ENCODE results near the gene APOBEC3C.
A peak's percentile ranks its signal among the peaks of the same experiment; 100 is the strongest.
"Not testable (repeated sequence)": the region's sequence is repeated elsewhere in the genome, so short reads cannot be mapped to it uniquely, and the experiment has no call there.

Gene APOBEC3C

DNA sequence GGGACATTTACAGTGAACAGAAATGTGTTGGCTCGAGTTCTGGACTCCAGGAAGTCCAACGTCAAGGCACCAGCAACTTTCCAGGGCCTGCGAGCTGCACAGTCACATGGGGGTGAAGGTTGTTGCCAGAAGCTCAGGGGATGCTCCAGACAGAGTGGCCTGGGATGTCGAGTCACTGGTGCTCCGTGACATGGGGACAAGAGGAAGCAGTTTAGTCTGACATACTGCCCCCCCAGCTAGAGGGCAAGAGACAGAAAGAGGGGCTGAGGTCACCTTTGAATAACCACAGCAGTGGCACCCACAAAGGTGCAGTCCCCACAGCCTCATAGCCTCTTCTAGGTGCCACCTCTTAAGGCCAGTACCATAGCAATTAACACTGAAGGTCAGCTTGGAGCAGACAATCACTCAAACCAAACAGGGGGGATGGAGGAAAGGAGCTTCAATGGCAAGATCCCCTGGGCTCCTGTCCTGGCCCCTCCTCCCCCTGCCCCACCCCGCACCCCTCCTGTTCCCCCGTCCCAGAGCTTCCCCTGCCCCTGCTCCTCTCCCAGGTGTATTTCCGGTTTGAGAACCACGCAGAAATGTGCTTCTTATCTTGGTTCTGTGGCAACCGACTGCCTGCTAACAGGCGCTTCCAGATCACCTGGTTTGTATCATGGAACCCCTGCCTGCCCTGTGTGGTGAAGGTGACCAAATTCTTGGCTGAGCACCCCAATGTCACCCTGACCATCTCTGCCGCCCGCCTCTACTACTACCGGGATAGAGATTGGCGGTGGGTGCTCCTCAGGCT is 10.7 kb downstream of the APOBEC3C start:
- no peak for DNase-seq (ENCODE audit: low read depth)

DNA sequence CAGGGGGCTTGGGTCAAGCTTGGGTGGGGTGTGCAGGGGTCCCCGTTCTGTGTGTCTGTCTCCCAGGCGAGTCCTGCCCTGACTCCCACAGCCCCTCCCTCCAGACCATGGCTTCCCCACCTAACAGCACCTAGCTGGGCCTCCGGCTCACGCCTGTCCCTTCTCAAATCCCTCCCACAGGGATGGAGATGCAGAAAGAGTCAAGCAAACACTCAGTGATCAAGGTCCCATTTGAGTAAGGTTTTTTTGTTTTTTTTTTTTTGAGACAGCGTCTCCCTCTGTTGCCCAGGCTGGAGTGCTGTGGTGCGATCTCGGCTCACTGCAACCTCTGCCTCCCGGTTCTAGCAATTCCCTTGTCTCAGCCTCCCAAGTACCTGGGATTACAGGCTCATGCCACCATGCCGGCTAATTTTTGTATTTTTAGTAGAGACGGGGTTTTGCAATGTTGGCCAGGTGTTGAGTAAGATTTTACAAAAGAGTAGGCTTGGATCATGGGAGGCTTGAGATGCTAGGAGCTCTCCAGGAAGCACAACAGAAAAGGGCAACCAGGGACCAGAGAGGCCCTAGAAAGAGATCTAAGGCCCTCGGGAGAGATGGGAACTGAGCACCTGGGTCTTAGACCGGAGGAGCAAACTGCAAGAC is 12.6 kb downstream of the APOBEC3C start:
- DNase-seq (ENCODE audit: low read depth), result no peak

DNA sequence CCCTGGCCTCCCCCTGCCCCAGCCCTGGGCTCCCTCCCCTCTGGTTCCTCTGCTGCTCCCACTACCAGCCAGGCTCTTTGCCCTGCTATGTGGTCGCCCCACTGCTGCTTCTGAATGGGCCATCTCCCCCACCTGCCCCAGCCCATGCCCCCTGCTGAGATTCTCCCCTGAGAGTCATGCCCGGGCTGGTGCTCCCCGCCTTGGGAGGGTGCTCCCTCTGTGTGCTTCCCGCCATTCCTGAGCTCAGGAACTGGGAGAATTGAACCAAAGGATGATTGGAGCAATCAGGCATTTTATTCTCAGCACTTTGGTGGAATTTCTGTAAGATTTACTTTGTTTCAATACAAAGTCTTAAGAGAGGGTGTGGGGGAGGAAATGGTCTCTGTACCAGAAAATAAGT is 13.7 kb downstream of the APOBEC3C start:
- no peak for DNase-seq (ENCODE audit: low read depth)

DNA sequence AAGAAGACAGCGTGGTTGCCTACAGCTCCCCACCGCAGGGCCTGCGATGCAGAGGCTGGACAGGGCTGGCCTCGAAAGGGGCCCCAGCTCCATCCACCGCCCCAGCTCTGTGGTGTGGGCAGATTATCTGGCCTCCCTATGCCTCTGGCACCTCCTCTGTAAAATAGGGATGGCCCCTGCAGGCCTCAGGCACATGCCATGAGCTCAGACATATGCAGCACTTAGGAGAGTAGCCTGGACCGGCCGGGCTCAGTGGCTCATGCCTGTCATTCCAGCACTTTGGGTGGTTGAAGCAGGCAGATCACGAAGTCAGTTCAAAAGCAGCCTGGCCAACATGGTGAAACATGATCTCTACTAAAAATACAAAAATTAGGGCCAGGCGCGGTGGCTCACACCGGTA is 14.2 kb downstream of the APOBEC3C start:
- DNase-seq (ENCODE audit: low read depth), result no peak

DNA sequence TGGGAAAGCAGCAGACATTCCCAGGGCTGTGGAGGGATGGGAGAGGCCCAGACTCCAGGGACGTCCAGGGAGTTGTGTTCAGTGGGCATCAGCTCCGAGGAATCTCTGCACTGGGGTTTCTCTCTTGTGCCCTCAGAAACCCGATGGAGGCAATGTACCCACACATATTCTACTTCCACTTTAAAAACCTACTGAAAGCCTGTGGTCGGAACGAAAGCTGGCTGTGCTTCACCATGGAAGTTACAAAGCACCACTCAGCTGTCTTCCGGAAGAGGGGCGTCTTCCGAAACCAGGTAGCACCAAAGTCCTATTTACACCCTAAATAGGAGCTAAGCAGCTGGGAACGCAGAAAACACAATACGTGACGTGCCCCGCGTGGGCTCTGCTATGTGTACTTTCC is 15.2 kb downstream of the APOBEC3C start:
- DNase-seq (ENCODE audit: low read depth), result no peak

DNA sequence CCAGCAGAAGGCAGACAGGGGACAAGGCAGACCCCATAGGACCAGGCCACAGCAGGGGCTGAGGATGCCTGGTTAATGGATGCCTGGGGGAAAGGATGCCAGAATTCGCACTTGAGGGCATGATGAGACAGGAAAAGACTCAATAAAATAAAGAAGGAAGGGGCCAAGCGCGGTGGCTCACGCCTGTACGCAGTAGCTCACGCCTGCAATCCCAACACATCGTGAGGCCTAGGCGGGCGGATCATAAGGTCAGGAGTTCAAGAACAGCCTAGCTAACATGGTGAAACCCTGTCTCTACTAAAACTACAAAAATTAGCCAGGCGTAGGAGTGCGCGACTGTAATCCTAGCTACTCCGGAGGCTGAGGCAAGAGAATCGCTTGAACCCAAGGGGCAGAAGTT is 16.6 kb downstream of the APOBEC3C start:
- DNase-seq (ENCODE audit: low read depth), result no peak

DNA sequence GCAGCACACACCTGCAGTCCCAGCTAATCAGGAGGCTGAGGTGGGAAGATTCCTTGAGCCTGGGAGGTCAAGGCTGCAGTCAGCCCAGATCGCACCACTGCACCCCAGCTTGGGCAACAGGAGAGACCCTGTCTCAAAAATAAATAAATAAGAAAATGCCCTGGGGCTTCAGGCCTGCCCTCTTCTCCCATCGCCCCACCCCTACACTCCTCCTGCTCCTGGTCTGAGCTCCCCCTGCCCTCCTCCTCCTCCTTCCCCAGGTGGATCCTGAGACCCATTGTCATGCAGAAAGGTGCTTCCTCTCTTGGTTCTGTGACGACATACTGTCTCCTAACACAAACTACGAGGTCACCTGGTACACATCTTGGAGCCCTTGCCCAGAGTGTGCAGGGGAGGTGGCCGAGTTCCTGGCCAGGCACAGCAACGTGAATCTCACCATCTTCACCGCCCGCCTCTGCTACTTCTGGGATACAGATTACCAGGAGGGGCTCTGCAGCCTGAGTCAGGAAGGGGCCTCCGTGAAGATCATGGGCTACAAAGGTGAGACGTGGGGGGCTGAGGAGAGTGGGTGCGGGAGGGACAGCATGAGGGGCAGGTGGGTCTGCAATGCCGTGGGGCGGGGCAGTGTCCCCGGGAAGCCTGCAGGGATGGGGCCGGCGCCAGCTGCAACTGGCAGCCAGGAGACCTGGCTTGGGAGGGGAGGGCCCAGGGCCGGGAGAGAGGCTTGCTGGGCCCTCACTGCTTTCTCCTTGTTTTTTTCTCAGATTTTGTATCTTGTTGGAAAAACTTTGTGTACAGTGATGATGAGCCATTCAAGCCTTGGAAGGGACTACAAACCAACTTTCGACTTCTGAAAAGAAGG is 17.6 kb downstream of the APOBEC3C start:
- not testable (repeated sequence) for DNase-seq (ENCODE audit: low read depth)

DNA sequence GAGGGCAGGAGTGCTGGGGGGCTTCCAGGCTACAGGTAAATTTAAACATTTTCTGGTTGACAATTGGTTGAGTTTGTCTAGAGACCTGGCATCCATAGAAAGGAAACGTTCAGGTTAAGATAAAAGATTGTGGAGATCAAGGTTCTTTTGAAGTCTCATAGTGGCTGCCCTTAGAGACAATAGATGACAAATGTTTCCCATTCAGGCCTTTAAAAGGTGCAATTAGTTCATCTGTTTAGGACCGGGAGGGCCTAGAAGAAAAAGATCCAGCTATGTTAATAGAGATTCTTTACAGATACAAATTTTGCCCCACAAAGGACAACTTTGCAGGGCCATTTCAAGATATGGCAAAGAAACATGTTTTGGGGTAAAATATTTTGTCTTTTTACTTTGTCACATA is 23.0 kb downstream of the APOBEC3C start:
- not testable (repeated sequence) for DNase-seq (ENCODE audit: low read depth)

DNA sequence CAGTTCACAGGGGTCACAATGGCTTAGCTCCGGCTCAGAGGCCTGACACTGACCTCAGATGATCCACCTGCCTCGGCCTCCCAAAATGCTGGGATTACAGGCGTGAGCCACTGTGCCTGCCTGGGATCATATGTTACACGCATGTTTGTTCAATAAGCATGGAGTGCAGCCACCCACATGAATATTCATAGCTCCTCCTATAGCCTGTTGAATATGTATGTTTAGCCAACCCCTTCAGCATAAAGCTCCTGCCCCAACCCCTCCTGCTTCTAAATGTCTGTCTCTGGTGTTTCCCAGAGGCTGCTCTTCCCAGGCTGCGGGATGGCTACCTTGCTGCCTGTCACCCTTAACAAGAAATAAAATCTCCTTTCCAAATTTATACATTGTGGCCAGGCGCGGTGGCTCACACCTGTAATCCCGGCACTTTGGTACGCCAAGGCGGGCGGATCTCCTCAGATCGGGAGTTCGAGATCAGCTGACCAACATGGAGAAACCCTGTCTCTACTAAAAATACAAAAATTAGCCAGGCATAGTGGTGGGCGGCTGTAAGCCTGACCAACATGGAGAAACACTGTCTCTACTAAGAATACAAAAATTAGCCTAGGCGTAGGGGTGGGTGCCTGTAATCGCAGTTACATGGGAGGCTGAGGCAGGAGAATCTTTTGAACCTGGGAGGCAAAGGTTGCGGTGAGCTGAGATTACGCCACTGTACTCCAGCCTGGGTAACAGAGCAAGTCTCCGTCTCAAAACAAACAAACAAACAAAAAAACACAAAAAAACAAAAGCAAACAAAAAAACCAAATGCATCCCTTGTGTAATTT is 25.5 kb downstream of the APOBEC3C start:
- DNase-seq (ENCODE audit: low read depth), result no peak

DNA sequence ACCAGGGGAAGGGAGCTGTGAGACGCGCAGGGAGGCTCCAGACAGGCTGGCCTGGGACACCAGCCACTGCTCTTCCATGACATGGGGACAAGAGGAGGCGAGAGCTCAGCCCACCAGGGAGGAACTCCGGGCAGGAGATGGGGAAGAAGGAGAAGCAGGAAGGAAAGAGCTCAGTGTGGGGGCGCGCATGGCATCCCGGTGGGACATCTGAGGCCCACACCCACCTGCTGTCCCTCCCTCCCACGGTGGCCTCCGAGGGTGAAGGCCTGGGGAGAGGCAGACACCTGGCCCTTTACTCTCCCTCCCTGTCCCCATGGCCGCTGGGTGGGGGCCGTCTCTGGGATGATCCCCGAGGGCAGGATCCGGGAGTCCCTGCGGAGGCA is 26.1 kb downstream of the APOBEC3C start:
- not testable (repeated sequence) for DNase-seq (ENCODE audit: low read depth)

DNA sequence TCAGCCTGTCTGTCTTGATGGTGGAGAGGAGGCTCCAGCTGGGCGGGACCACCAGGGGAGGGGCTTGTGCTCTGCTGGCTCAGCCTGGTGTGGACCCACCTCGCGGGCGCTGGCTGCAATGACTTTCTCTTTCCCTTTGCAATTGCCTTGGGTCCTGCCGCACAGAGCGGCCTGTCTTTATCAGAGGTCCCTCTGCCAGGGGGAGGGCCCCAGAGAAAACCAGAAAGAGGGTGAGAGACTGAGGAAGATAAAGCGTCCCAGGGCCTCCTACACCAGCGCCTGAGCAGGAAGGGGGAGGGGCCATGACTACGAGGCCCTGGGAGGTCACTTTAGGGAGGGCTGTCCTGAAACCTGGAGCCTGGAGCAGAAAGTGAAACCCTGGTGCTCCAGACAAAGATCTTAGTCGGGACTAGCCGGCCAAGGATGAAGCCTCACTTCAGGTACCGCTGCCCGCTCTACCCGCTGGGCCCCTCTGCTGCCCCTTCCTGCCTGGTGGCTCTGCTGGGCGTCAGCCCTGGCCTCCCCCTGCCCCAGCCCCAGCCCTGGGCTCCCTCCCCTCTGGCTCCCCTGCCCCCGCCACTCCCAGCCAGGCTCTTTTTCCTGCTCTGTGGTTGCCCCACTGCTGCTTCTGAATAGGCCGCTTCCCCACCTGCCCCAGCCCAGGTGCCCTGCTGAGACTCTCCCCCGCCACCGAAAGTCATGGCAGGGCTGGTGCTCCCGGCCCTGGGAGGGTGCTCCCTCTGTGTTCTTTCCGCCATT is 26.7 kb downstream of the APOBEC3C start, which contains the start of gene APOBEC3F:
TSS of gene APOBEC3F (plus strand) at position 327 of the 759 bp plus-strand sequence. CDS start at position 424, 97 bp downstream.
- DNase-seq (ENCODE audit: low read depth), result peak; percentile 63

DNA sequence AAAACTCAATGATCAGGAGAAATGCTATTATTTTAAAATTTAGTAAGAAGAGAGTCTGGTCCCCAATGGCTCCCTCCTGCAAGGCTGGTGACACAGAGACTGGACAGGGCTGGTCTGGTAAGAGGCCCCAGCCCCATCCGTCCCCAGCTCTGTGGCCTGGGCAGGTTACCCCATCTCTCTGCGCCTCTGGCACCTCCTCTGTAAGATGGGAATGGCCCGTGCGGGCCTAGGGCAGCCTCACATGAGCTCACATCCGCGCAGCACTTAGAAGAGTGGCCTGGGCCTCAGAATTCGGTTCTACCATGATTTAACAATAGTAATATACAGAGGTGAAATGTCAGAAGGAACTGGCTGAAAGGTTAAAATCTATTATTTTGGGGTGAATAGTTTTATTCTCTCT is 27.9 kb downstream of the APOBEC3C start:
- no peak for DNase-seq (ENCODE audit: low read depth)

DNA sequence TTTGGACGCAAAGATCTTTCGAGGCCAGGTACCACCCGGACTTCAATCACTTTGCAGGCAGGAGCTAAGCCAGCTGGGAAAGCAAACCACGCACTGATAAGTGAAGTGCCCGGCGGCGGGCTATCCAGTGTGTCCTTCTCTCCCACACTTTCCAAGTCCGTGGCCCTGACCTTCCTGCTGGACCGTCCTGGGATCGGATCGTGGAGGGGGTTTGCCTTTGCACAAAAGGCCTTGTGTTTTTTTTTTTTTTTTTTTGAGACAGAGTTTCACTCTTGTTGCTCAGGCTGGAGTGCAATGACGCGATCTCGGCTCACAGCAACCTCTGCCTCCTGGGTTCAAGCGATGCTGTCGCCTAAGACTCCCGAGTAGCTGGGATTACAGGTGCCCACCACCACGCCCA is 29.0 kb downstream of the APOBEC3C start:
- DNase-seq (ENCODE audit: low read depth), result not testable (repeated sequence)

DNA sequence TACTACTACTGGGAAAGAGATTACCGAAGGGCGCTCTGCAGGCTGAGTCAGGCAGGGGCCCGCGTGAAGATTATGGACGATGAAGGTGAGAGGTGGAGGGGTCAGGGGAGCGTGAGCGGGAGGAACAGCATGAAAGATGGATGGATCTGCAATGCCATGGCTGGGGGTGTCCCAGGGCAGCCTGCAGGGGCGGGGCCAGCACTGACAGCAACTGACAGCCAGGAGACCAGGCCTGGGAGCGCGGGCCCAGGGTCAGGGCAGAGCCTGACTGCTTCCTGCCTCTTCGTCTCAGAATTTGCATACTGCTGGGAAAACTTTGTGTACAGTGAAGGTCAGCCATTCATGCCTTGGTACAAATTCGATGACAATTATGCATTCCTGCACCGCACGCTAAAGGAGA is 31.1 kb downstream of the APOBEC3C start:
- DNase-seq (ENCODE audit: low read depth), result not testable (repeated sequence)

DNA sequence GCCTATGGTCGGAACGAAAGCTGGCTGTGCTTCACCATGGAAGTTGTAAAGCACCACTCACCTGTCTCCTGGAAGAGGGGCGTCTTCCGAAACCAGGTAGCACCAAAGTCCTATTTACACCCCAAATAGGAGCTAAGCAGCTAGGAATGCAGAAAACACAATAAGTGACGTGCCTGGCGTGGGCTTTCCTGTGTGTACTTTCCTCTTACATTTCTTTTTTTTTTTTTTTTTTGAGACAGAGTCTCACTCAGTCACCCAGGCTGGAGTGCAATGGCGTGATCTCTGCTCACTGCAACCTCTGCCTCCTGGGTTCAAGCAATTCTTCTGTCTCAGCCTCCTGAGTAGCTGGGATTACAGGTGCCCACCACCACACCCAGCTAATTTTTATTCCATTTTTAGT is 35.4 kb downstream of the APOBEC3C start:
- DNase-seq (ENCODE audit: low read depth), result not testable (repeated sequence)

DNA sequence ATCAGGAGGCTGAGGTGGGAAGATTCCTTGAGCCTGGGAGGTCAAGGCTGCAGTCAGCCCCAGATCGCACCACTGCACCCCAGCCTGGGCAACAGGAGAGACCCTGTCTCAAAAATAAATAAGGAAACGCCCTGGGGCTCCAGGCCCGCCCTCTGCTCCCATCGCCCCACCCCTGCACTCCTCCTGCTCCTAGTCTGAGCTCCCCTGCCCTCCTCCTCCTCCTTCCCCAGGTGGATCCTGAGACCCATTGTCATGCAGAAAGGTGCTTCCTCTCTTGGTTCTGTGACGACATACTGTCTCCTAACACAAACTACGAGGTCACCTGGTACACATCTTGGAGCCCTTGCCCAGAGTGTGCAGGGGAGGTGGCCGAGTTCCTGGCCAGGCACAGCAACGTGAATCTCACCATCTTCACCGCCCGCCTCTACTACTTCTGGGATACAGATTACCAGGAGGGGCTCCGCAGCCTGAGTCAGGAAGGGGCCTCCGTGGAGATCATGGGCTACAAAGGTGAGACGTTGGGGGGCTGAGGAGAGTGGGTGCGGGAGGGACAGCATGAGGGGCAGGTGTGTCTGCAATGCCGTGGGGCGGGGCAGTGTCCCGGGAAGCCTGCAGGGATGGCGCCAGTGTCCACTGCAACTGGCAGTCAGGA is 37.9 kb downstream of the APOBEC3C start:
- DNase-seq (ENCODE audit: low read depth), result not testable (repeated sequence)

DNA sequence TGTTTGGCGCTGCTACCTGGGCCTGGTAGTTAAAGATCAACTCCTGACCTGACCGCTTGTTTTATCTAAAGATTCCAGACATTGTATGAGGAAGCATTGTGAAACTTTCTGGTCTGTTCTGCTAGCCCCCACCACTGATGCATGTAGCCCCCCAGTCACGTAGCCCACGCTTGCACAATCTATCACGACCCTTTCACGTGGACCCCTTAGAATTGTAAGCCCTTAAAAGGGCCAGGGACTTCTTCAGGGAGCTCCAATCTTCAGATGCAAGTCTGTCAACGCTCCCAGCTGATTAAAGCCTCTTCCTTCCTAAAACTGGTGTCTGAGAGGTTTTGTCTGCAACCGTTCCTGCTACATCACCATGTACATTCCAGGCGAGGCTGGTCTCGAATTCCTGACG is 41.6 kb downstream of the APOBEC3C start:
- DNase-seq (ENCODE audit: low read depth), result no peak

DNA sequence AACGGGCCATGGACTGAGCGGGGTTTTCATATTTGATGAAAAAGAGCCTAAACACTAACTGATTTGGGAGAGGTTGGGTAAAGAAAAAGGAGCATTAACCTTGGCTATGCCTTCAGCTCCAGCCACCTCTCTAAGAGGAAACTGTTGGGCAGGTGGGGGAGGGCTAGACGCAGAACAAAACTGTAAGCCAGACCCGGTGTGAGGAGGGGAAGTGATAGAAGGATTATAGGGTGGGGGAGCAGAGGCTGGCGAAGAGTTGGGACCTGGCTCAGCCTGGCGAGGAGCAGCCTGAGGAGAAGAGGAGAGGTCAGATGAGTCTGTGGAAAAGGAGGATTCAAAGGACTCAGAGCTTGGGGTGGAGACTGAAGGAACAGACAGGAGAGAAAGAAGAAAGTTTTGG is 47.2 kb downstream of the APOBEC3C start:
- DNase-seq (ENCODE audit: low read depth), result not testable (repeated sequence)

DNA sequence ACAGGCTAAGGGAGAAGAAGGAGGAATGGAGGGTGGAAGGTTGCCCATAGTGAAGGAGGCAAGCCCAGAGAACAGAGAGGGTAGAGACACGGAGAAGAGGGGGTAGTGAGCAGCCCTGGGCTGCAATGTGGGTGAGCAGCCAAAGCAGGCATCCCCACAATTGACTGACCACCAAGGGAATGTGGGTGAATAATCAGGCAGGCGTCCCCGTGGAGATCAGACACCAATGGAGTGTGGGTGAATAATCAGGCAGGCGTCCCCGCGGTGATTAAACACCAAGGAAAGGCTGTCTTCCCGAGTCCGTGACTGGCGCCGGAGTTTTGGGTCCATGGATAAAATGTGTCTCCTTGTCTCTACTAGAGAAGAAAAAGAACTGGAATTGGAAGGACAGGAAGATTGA is 47.9 kb downstream of the APOBEC3C start:
- DNase-seq (ENCODE audit: low read depth), result not testable (repeated sequence)

DNA sequence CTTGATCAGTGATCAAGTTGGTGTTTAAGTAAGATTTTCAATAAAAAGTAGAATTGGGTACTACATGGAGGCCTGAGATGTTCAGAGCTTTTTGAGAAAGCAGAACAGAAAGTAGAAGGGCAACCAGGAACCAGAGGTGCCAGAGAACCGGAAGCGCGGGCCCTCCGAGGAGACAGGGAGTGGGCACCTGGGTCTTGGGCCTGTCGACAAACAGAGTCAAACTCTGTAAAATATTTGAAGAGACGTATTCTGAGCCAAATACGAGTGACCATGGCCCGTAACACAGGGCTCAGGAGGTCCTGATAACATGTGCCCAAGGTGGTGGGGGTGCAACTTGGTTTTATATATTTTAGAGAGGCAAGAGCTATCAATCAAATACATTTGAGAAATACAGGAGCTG is 49.8 kb downstream of the APOBEC3C start:
- not testable (repeated sequence) for DNase-seq (ENCODE audit: low read depth)
